Sigmoid colon (tissue), 4 donors: ENCODE data around the gene CCNA2.

ENCODE experiments used
- CTCF ChIP-seq, 4 experiments: fragments of 450-650 bp in 3 of 4; fragments of 200-600 bp in 1 of 4; IDR thresholded peaks; one replicate each; pipeline ENCODE4 v1.5.1; 2016 to 2019; ENCODE audit warnings: antibody characterized with exemption in 4 of 4, mild to moderate bottlenecking in 3 of 4, moderate library complexity in 2 of 4
- POLR2AphosphoS5 ChIP-seq, 4 donors: sonication (generic); formaldehyde crosslinking; IDR thresholded peaks; one replicate each; pipeline ENCODE4 v1.6.1; 2017; ENCODE audit warnings: antibody characterized with exemption in 4 of 4

DNA sequence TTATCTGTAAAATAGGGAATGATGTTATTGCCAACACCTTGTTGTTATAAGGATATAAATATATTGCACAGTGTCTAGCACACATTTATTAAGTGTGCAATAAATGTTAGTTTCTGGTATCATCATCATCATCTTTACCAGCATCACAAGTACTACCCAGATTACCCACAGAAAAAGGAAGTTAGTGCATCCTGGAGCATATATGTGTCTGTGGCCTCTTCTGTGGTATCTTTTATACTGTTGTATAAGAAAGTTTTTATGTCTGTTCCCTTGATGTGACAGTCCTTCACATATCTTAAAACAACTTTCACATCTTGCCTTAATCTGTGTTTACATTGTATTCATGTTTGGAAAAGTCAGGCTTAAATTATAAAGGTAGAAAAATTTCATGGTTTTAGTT, 12.6 kb downstream of the CCNA2 start:
- TF ChIP-seq CTCF (IDR thresholded peaks at IDR 0.05) (no peak), POLR2AphosphoS5 (IDR thresholded peaks at IDR 0.05) (no peak)
